ENCODE measurements around the gene UCP3.

The UCP3 gene

DNA sequence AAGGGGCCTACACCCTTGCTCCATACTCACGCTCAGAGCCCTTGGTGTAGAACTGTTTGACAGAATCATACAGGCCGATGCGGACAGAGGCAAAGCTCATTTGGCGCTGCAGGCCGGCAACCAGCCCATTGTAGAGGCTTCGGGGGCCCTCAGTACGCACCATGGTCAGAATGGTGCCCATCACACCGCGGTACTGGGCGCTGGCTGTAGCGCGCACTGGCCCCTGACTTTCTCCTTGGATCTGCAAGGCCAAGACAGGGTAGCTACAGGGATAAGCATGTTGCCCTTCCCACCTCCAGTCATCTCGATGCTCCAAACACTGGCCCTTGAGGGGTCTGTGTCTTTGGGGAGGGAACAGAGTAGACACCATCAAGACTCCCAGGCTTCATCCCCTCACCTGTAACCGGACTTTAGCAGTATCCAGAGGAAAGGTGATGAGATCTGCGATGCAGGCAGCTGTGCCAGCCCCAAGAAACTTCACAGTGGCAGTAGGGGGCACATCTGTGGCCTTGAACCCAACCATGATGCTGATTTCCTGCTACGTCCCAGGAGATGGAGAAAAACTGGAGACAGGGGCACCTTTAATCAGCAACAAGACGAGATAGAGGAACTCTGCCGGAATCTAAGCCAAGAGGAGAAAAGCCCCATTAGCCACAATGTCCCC lies 30.9 kb downstream of the UCP3 start:
- DNase-seq (ENCODE audit: low read depth), result no peak

DNA sequence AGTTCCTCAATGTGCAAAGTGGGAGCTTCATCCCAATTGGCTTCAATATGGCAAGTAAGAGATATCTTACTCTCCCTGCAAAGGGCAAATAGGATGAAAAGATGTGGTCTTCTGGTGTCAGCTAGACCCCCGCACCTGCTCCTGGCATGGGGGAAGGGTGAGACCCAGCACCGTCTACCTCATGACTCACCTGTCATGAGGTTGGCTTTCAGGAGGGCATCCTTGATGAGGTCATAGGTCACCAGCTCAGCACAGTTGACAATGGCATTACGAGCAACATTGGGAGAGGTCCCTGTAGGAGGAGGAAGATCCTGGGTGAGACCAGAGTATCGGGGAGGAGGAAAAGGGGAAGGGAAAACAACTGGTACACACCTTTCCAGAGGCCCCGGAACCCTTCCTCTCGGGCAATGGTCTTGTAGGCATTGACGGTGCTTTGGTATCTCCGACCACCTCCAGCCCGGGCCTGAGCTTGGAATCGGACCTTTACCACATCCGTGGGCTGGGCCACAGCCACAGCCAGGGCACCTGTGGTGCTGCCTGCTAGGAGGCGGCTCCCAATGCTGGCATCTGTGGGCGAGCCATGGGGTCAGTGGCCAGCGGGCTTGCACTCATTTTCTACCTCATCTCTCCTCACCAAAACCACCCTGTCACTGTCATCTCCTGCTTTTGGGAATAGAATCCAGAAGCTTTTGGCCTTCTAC lies 32.3 kb downstream of the UCP3 start:
- no peak for DNase-seq (ENCODE audit: low read depth)

DNA sequence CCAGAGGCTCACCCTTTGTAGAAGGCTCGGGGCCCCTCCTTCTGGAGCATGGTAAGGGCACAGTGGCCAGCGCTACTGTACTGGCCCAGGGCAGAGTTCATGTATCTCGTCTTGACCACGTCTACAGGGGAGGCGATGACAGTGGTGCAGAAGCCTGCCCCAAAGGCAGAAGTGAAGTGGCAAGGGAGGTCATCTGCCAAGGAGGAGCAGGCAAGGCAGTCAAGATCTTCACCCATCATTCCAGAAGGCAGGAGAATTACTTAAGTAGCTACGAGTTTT lies 33.5 kb downstream of the UCP3 start:
- DNase-seq (ENCODE audit: low read depth), result no peak

DNA sequence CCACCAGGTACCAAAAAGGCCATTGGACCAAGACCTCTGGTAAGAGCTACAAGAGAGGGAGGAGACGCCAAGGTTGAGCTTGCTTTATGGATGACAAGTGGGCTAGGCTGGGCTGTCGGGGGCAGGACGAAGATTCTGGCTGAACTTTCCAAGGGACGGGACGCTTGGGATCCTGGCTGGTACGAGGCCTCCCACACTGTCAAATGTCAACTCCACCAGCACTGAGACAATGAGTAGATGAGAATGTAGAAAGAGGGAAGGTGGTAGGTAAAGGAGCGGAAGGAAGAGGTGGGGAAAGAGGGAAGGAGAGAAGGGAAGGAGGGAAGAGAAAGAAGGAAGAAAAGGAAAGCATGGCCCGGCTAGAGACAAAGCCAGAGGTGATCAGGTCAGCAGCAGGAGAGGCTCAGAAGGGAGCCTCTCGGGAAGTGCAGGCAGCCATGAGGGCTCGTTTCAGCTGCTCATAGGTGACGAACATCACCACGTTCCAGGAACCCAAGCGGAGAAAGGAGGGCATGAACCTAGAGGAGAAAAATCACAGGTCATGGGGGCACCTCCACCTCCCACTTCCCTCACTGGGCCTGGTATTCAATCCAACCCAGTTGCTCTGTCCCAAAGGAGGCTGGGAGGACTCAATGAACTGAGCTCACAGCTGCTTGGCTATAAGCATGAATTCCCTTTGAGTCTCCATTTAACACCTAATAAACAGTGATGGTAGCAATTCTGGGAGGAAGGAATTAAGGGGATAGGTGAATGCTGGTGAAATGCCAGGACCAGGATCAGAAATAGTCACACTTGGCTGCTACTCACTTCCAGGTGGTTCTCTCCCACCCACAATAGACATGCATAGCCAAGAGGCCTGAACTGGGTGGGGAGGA lies 34.0 kb downstream of the UCP3 start:
- DNase-seq (ENCODE audit: low read depth), result no peak

DNA sequence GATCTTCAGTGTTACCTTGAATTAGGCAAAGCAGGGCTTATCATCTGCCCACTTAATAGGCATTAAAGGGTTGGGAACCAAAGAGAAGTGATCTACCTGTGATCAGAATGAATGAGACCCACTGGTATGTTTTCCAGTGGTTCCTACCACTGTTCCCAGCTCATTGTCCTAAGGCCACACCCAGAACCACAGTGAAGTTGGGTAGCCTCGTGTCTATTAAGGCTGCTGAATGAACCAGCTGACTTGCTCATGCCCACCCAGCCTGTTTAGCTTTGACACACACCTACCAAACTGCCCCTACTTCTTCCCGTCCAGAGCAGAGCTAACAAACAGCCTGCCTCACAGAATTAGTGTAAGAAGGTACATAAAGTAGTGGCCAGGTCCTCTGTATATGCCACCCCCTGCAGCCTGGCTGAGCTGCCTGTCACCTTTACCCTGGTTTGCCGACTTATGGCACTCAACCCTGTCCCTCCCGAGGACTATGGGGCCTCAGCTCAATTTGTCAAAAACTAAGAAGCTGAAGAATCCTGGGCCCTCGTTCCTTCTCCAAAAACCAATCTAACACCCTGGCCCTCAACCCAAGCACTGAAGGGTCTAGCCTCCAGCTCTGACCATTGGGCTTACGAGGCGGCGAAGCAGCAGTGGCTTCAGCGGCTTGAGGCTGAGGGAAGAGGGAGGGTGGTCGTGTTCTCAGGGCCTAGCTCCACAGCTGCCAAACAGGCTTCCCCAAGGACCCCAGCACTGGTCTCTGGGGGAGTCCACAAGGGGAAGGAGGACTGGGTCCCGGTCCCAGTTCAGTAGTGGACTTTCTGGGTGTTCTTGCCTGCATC lies 36.0 kb downstream of the UCP3 start:
- DNase-seq (ENCODE audit: low read depth), result no peak

DNA sequence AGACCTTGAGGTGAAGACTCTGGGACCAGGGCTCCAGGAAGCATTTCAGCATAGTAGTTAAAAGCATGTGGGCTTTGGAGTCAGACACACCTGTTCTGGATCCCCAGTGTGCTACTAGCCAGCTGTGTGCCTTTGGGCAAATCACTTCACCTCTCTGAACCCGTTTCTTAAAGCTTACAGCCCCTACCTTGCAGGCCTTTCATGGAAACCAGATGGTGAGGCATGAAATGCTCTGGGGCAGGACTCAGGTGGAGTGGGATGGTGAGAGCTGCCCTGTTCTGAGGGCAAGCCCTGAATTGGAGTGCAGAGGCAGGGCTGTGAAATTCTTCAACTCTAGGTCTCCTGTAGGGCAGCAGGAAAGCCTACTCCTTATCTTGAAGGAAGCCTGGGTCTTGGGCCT lies 36.7 kb downstream of the UCP3 start:
- DNase-seq (ENCODE audit: low read depth), result no peak

DNA sequence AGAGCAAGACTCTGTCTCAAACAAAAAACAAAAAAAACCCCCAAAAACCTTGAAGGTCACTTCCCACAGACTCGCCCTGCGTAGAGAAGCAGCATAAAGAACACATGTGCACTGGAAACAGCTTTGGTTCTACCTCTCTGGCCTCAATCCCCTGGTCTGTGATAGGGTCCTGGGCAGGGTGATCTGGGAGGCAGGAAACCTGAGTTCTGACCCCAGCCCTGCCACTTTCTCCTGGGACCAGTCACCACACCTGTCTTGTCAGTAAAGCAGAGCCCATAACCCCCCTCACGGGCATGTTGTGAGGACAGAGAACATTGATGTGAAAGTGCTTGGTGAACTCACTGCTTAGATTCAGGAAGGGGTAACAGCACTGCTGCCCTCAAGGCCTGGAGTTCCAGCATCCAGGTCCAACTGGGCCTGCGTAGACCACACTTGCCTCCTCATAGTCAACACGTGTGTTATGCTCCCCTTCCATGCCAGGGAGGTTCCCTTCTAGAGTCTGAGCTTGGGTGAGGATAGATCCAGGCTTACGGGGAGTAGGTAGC lies 37.6 kb downstream of the UCP3 start:
- no peak for DNase-seq (ENCODE audit: low read depth)

DNA sequence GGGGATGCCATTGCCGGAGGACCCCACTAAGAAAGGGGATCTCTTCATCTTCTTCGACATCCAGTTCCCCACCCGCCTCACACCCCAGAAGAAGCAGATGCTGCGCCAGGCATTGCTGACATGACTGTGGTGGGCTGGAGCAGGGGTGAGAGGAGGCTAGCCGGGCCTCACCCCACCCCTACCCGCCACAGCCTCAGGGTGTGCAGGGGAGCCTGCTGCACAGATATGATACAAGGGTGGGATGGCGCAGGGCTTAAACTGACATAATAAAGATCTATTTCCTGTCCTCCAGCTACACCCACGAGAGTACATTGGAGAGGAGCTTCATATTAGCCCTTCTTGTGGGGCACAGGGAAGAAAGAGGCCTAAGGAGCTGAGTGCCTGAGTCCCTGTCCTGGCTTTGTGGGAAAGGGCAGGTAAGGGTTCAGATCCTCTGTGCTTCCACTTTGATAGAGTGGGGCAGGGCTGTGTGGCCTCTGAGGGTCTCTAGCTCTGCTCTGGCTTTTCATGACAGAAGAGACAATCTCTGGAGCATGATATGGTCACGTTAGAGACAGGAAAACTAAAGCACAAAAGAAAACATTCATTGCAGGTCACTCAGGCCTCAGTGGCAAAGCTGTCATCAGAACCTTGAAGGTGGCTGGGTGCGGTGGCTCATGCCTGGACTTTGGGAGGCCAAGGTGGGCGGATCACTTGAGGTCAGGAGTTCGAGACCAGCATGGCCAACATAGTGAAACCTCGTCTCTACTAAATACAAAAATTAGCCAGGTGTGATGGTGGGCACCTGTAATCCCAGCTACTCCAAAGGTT lies 38.7 kb downstream of the UCP3 start:
- no peak for DNase-seq (ENCODE audit: low read depth)

DNA sequence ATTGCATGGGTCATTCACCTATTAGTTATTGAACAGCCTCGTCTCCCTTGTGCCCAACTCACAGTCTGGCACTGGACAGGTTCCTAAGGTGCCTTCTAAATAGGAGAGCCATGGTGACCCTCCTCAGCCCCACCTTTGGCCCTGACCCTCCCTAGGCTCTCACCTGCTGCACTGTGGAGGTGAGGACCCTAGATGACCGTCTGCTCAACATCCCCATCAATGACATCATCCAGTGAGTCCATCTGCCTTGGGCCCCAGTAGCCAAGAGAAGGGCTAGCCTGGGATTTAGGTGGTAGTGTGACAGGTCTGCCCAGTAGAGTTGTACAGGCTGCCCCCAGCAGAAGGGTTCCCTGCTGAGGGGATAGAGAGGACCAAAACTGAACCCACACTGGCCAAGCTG lies 39.8 kb downstream of the UCP3 start:
- no peak for DNase-seq (ENCODE audit: low read depth)

DNA sequence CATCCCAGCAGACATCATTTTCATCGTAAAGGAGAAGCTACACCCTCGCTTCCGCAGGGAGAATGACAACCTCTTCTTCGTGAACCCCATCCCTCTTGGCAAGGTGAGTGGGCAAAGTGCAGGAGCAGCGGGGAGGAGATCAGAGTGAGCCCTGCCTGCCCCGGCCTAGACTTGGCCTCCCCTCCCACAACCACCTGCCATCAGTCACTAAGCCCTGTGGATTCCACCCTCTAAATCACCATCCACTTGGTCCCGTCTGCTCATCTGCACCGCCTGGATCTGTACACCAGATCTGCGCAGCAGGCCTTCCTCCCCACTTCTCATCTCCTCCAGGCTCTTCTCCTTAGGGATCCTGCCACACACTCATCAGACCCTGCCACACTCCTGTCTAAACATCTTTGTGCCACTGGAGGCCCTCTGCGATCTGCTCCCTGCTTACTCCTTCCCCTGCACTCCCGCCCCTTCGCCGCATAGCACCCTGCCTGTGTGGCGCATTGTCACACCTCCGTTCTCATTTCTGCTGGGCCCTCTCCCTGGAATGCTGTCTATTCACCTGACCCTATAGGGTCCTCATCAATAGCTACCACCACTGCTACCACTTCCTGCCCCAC lies 40.4 kb downstream of the UCP3 start:
- no peak for DNase-seq (ENCODE audit: low read depth)

DNA sequence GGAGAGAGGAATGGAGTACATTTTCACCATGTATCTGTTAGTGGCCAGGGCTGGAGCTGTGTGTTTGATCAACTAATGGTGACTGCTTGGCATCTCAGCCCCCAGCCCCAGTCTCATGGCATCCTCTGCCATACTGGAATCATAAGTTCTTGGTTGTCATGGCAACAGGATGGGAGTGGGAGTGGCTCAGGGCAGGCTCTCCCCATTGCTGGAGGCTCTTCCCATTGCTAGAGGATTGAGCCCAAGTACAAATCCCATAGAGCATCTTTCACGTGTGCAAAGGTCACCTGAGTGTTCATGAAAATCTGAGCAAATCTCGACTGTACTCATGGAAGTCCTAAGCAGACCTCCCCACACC lies 43.1 kb downstream of the UCP3 start:
- peak; percentile 16 for DNase-seq (ENCODE audit: low read depth)

DNA sequence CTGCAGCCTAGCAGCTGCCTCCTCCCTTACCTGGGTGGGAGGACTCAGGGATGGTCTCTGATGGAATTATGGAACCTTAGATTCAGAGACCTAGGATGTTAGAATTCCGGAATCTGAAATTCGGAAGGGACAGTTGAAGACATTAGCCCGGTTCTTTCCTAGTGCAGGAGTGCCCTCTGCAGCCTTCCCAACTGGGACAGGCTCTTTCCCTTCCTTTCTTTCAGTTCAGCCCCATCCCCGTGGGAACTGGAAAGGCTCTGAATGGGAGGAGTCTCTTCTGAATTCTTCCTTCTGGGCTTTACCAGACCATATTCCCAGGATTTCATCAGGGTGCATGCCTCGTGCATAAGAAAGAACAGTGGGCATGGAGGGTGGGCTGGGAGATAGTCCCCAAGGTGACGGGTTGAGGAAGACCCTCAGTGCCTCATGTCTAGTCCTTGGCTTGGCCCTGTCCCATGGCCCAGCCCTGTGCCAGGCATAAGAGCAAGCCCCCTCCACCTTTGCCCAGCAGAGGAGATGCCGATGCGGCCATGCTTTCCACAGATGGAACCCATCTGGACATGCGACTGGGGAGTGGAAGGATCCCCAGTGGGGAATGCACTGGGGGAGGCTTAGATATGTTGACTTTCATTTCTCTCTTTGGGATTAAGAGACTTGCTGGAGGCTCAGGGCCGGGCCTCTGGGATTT lies 43.7 kb downstream of the UCP3 start:
- peak; percentile 23 for DNase-seq (ENCODE audit: low read depth)

DNA sequence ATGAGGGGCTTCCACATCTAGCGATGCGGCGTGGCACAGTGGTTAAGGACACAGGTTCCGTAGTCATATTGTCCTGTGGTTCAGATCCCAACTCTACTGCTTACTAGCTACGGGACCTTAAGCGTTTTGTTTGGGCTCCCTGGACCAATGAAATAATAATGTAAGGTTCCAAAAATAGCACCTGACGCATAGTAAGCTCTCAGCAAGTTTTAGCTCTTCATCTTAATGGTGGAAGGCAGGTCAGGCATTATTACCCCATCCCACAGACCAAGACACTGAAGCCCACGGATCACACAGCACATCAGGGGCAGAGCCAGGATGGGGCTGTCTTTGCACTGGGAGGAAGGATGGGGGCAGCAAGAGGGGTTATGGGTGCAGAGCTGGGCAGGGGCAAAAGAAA lies 45.0 kb downstream of the UCP3 start:
- no peak for DNase-seq (ENCODE audit: low read depth)

DNA sequence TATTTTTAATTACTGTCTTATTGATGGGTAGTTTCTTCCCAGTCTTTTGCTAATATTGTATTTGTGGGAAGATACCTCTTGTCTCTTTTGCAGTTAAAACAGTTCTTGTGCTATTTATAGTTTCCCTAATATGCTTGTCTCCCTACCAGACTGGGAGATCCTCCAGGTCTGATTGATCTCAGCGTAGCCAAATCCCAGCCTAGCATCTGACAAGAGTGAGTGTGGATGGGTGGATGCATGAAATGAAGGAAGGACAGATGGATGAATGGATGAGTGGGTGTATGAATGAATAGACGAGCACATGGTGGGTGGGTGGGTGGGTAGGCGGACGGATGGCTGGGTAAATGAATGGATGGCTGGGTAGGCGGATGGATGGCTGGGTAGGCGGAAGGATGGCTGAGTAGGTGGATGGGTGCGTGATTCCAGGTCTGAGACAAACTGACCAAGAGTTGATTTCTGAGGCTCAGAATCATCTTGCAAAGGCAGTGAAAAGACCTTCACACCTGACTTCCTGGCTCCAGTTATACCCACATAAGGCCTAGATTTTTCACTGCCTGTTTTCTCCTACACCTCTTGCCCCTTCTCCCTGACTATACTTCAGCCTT lies 46.7 kb downstream of the UCP3 start:
- no peak for DNase-seq (ENCODE audit: low read depth)

DNA sequence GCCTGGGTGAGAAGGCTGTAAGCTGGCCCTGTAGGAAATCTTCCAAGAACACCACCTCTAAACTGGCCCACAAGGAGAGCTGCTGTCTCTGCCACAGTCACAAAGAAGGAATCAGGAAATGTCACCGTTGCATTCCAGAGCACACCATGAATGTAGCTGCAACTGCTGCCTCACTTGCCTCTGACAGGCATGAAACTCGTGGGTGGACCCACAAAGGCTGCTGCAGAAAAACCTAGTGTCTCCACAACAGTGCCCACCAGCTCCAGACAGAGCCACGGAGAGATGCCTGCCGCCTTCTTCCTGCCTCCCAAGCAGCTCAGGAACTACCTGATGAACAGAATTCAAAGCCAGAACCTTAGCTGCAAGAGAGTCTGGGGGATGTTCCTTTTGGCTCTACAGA lies 47.6 kb downstream of the UCP3 start:
- DNase-seq (ENCODE audit: low read depth), result peak; percentile 30

DNA sequence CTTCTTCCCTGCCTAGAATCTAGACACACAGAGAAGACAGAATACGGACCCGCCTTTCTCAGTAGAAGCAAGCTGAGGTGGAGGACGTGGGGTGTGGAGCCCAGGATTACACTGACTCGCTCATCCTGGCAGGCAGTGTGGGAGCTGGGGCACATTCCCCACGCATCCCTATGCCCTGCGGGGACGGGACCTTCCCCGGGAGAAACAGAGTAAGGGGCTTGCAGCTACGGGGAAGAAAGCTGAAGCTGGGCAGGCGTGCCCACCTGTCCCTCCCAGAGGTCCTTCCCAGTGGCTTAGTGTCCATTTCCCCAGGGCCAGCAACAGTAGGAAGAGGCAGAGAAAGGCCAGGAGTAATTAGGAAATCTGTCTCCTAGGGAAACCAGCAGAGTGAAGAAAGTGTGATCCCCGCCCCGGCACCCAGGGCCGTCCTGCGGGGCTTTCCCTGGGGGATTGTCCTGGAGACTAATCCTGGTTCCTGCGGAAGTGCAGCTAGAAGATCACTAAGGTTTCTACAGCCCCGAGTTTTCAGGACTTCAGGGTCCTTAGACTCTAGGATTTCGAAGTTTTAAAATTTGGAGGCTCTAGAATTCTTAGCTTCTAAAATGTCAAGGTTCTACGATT lies 50.3 kb downstream of the UCP3 start:
- no peak for DNase-seq (ENCODE audit: low read depth)

DNA sequence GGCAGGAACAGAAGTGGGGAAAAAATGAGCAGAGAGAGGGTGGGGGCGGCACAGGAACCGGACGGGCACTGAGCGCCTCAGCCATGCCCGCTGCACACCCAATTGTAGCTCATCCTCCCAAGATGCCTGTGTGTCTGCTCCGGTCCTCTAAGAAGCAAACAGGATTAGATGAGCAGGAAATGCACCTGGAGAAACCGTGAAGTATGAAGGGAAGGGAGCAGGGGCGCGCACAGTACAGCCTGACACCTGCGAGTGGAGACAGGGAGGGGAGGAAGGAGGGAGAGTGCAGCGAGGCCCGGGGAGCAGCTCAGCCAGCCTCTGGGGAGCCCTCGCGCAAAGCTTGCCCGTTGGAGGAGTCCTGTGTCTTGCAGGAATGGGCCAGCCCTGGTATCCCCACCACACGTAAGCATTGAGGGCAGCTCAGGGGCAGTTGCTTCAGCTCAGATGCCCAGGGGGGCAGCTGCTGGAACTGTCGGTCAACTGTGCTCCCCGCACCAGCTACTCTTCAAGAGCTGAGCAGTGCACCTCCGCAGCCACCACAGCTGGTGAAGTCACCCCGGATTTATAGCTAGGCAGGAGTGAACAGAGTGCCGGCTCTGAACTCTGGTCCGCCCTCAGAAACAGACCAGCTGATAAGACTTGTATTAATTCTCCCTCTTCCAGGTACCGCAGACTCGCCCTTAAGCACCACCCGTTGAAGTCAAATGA lies 51.1 kb downstream of the UCP3 start:
- DNase-seq (ENCODE audit: low read depth), result no peak

DNA sequence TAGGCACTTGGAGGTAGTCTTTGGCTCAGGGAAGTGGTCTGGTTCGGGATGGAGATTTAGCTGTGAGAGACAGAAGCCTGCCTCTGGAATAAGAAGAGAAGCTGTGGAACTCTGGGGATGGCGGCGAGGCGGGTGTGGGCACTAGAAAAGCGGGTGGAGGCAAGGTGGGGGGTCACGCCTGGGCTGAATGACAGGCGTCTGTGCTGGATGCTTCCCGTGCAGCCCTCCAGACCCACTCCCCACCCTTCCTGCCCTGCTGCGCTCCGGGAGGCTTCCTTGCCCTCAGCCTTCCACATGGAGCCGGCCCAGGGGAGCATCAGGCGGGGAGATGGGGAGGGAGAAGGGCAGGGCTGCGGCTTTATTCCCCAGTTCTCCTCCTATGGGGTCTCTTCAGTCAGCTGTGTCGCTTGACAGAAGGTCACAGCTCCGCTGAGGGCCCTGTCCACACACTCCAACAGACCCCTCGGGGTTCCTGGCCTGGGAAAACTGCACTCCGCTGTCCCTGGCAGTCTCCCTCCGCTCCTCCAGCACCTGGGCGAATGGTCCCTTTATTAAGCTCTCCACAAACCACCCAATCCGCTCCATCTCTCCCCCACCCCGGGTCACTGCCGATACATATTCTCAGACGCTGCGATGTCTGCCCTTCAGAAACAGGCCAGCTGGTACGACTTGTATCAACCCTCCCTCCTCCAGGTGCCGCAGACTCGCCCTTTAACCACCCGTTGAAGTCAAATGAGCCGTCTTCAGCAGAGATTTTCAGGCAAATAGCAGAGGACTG lies 51.8 kb downstream of the UCP3 start:
- no peak for DNase-seq (ENCODE audit: low read depth)

All from ELR (cell line).